Uterus (tissue), 4 donors: ENCODE data around the gene TACR2. TPM values are rescaled to one million over a fixed set of nuclear protein-coding genes. Genes with fewer than 3 reads are reported as not detected.
A peak's percentile ranks its signal among the peaks of the same experiment; 100 is the strongest.

ENCODE experiments used
- DNase-seq, 2 donors: peaks; one replicate each; pipeline ENCODE4 v3.0.0-alpha.2; 2019 to 2020
- H3K27ac ChIP-seq, 2 donors: fragments of 200-600 bp; sonication (generic); 1 replicate in 1 of 2; 2 replicates in 1 of 2; pipeline ENCODE4 v1.5.1; 2016 to 2018
- H3K27me3 ChIP-seq, 2 donors: fragments of 200-600 bp; sonication (generic); one replicate each; pipeline ENCODE4 v1.5.1; 2018 to 2019; ENCODE audit warnings: control low read depth in 1 of 2
- H3K36me3 ChIP-seq, 2 donors: fragments of 200-600 bp; sonication (generic); one replicate each; pipeline ENCODE4 v1.5.1; 2019; ENCODE audit warnings: control low read depth in 1 of 2
- H3K4me1 ChIP-seq, 2 donors: fragments of 200-600 bp; sonication (generic); one replicate each; pipeline ENCODE4 v1.5.1; 2018 to 2019; ENCODE audit warnings: control low read depth in 1 of 2
- H3K4me3 ChIP-seq, 2 donors: fragments of 200-600 bp; sonication (generic); 1 replicate in 1 of 2; 2 replicates in 1 of 2; pipeline ENCODE4 v1.5.1; 2018 to 2019; ENCODE audit warnings: mild to moderate bottlenecking in 1 of 2
- H3K9me3 ChIP-seq, 2 donors: fragments of 200-600 bp; sonication (generic); one replicate each; pipeline ENCODE4 v1.5.1; 2019; ENCODE audit warnings: control low read depth in 1 of 2
- POLR2A ChIP-seq, 2 donors: fragments of 450-650 bp; IDR thresholded peaks; one replicate each; pipeline ENCODE4 v1.6.1; 2016; ENCODE audit warnings: antibody characterized with exemption in 2 of 2, mild to moderate bottlenecking in 1 of 2, moderate library complexity in 1 of 2
- intact Hi-C: fragments of 100-400 bp; cut with DNase I; formaldehyde crosslinking; loops from one replicate; pipeline ENCODE4 v1.15.1; 2023; ENCODE audit warnings: low total_unique reads
- total RNA-seq, 4 donors: library from RNA; depleted of rRNA in 3 of 4; stranded (reverse); fragments of >200 nt in 3 of 4; gene quantifications; one replicate each; pipeline versions ENCODE4 v1.1.0 to v1.2.4, GENCODE V29; 2014 to 2023
- TF ChIP-seq, protein P1 (sequence below), 4 experiments: fragments of 200-600 bp in 2 of 4; fragments of 450-650 bp in 2 of 4; sonication (generic) in 2 of 4; IDR thresholded peaks; one replicate each; pipeline ENCODE4 v1.5.1; 2016 to 2019; ENCODE audit warnings: antibody characterized with exemption in 4 of 4, mild to moderate bottlenecking in 2 of 4, moderate library complexity in 1 of 4
- donor health status: DM: yes; HTN: yes; CAD: no.

Gene TACR2
- total RNA-seq, 4 donors from 2014 or later = 0.28 to 35.0 (median 13.8) TPM

DNA sequence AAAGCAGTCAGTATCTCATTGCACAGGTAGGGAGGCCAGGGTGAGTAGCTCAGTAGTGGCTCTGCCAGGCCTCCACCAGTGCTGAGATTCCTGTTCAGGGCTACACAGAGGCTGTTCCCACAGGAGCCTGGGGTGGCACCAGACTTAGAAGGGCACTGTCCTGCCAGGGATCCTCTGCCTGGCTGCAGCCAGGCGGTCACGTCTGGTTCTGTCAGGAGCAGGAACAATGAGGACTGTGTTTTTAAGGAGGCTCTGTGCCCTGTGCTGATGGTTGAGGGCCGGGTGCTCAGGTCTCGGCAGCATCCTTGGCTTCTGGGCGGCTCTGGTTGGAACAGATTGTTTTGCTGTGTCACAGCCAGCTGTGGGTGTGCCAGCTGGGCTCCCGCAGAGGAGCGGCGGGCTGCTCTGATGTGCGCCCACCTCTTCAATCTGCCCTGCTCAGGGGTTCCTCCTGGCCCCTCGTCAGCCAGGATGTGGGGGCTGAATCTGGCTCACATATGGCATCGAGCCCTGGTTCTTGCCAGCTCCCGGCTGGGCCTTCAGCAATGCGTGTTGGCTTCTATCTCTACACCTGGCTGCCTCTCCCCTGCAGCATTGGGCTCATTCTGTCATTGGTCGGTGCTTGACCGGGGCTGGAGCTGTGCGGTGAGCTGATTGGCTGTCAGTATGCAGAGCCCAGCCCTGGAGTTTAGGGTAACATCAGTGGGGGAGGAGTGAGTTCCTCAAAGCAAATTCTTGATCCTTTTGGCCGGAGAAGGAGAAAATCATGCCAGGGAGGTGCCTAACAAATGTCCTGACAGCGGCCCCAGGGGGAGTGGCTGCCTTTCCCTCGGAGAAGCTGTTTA is 41.2 kb downstream of the TACR2 start:
- Histone ChIP-seq H3K9me3 (no peaks in the 10 kb centered on the region), H3K4me3 (no peak overlapping the region), H3K27me3 (no peaks in the 10 kb centered on the region), H3K36me3 (no peaks in the 10 kb centered on the region), H3K27ac (peak overlapping the region; percentile 64 to 68), H3K4me1 (peaks cover 0 to 12% of the 10 kb centered on the region in 2 donors)
- intact Hi-C loops = no loop called here
- DNase-seq = peak; percentile 60 to 67
- TF ChIP-seq, protein P1, sequence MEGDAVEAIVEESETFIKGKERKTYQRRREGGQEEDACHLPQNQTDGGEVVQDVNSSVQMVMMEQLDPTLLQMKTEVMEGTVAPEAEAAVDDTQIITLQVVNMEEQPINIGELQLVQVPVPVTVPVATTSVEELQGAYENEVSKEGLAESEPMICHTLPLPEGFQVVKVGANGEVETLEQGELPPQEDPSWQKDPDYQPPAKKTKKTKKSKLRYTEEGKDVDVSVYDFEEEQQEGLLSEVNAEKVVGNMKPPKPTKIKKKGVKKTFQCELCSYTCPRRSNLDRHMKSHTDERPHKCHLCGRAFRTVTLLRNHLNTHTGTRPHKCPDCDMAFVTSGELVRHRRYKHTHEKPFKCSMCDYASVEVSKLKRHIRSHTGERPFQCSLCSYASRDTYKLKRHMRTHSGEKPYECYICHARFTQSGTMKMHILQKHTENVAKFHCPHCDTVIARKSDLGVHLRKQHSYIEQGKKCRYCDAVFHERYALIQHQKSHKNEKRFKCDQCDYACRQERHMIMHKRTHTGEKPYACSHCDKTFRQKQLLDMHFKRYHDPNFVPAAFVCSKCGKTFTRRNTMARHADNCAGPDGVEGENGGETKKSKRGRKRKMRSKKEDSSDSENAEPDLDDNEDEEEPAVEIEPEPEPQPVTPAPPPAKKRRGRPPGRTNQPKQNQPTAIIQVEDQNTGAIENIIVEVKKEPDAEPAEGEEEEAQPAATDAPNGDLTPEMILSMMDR (IDR thresholded peaks at IDR 0.05) = no peak
- TF ChIP-seq POLR2A (IDR thresholded peaks at IDR 0.05) = no peak

DNA sequence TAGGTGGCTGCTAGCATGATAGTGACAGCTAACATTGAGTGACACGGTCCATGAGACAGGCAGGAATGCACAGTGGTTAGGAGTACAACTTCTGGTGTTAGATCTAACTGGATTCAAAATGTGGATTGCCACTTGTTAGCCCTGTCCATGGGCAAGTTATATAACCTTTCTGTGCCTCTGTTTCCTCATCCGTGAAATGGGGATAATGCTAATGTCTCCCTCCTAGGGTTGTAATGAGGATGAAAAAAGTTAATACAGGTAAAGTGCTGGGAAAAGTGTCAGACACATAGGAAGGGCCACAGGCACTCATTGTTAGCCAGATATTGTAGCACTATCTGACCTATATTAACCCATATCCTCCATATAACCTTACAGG is 41.8 kb downstream of the TACR2 start:
- peak overlapping the region; percentile 39 to 64 for H3K27ac ChIP-seq
- H3K36me3 ChIP-seq = no peaks in the 10 kb centered on the region
- DNase-seq = no peak
- H3K4me3 ChIP-seq = no peak overlapping the region
- no peaks in the 10 kb centered on the region for H3K9me3 ChIP-seq
- no peaks in the 10 kb centered on the region for H3K27me3 ChIP-seq
- no peak for TF ChIP-seq POLR2A (IDR thresholded peaks at IDR 0.05)
- TF ChIP-seq, protein P1 (IDR thresholded peaks at IDR 0.05) = no peak
- H3K4me1 ChIP-seq = peaks cover 0 to 12% of the 10 kb centered on the region in 2 donors
- intact Hi-C loops = no loop called here

DNA sequence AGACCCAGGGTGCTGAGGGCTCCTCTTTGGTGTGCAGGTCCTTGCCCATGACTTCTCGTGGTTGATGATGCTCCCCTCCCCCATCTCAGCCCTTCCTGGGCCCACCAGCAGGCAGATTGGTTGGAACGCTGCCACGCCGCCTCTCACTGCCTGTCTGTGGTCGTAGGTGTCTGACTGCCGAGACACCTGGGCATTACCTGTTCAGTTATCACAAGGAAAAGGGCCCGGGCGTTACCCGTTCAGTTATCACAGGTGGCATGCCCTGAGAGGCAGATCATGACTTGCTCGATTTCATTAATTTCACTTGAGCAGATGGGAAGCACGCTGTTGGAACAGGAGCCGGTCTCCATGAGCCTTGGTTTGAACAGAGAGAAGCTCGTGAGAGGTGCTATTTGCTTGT is 42.5 kb downstream of the TACR2 start:
- H3K36me3 ChIP-seq = no peaks in the 10 kb centered on the region
- intact Hi-C loops = no loop called here
- H3K9me3 ChIP-seq = no peaks in the 10 kb centered on the region
- H3K4me1 ChIP-seq = peaks cover 0 to 12% of the 10 kb centered on the region in 2 donors
- H3K4me3 ChIP-seq = no peak overlapping the region
- peak overlapping the region in 1 of 2 donors; percentile 64 for H3K27ac ChIP-seq
- no peaks in the 10 kb centered on the region for H3K27me3 ChIP-seq
- TF ChIP-seq, protein P1 (IDR thresholded peaks at IDR 0.05) = no peak
- TF ChIP-seq POLR2A (IDR thresholded peaks at IDR 0.05) = no peak
- DNase-seq = no peak

DNA sequence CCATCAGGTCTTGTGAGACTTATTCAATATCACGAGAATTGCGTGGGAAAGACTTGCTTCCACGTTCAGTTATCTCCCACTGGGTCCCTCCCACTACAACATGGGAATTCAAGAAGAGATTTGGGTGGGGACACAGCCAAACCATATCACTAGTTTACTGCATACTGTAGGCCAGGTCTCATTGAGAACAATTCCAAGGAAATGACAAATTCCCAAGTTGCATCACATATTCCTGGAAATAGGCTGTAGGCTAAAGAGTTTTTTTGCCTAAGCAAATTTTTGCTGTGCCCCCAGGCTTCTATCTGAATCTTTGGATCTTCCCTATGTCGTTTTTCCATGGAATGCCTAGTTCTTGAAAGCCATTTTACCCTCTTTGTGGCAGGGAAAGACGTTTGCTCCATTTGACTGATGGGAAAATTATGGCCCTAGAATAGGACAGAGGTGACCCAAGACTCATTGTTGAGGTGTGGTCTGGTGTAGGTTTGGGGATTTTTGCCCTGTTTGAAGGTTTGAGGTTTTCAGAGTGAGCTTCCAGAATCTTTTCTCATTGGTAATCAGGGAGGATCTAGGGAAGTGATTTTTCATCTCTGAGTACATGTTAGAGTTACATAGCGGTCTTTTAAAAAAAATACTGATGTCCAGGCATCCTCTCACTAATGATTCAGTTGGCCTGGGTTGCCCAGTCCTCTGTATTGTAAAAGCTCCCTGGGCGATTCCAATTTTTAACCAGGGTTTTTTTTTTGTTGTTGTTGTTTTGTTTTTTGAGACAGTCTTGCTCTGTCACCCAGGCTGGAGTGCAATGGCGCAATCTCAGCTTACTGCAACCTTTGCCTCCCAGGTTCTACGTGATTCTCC is 44.4 kb downstream of the TACR2 start:
- Histone ChIP-seq H3K4me3 (no peak overlapping the region), H3K36me3 (no peaks in the 10 kb centered on the region), H3K27me3 (no peaks in the 10 kb centered on the region), H3K27ac (no peak overlapping the region), H3K9me3 (no peaks in the 10 kb centered on the region), H3K4me1 (peaks cover 0 to 12% of the 10 kb centered on the region in 2 donors)
- TF ChIP-seq, protein P1 (IDR thresholded peaks at IDR 0.05) = no peak
- TF ChIP-seq POLR2A (IDR thresholded peaks at IDR 0.05) = no peak
- intact Hi-C loops = no loop called here
- DNase-seq = no peak

DNA sequence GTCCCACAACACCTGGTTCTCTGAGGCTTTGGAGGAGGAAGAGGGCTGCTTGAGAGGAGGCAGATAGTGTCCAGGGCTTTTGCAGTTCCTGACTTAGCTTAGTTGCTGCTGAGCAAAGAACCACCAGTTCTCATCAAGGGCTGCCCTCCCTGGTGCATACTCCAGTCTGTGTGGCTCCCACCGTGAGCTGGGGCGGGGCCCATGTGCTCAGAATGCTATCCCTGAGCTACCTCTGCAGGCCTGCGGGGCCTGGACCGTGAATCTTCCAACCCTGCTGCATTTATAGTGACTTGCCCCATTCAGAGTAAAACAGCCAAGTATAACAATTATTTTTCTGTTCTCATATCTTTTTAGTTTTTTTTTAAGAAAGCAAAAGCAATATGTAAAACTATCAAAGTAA is 49.2 kb downstream of the TACR2 start:
- TF ChIP-seq, protein P1 (IDR thresholded peaks at IDR 0.05) = no peak
- no peak for TF ChIP-seq POLR2A (IDR thresholded peaks at IDR 0.05)
- no peak for DNase-seq
- Histone ChIP-seq H3K9me3 (no peaks in the 10 kb centered on the region), H3K4me3 (no peak overlapping the region), H3K27me3 (no peaks in the 10 kb centered on the region), H3K27ac (no peak overlapping the region), H3K4me1 (no peaks in the 10 kb centered on the region), H3K36me3 (no peaks in the 10 kb centered on the region)
- intact Hi-C loops = no loop called here
